Parathyroid adenoma (tissue), 2 donors: ENCODE results near the gene UTS2B.
"Not testable (repeated sequence)": the region's sequence is repeated elsewhere in the genome, so short reads cannot be mapped to it uniquely, and the experiment has no call there.

Source experiments
- H2AFZ ChIP-seq: fragments of 300-600 bp; sonication (generic); one replicate; pipeline ENCODE4 v1.7.0; 2017; ENCODE audit warnings: antibody characterized with exemption, mild to moderate bottlenecking
- H3K27ac ChIP-seq: fragments of 300-600 bp; sonication (generic); one replicate; pipeline ENCODE4 v1.7.0; 2017
- H3K27me3 ChIP-seq: fragments of 300-600 bp; sonication (generic); one replicate; pipeline ENCODE4 v1.7.0; 2017; ENCODE audit warnings: low read length; ENCODE audit not compliant: control insufficient read depth, insufficient read depth
- H3K36me3 ChIP-seq: fragments of 300-600 bp; sonication (generic); one replicate; pipeline ENCODE4 v1.7.0; 2017; ENCODE audit warnings: low read length; ENCODE audit not compliant: control insufficient read depth, insufficient read depth
- H3K4me1 ChIP-seq: fragments of 300-600 bp; sonication (generic); one replicate; pipeline ENCODE4 v1.7.0; 2017; ENCODE audit warnings: control low read depth
- H3K4me2 ChIP-seq: fragments of 300-600 bp; sonication (generic); one replicate; pipeline ENCODE4 v1.7.0; 2017; ENCODE audit warnings: low read length
- H3K4me3 ChIP-seq: fragments of 300-600 bp; sonication (generic); one replicate; pipeline ENCODE4 v1.7.0; 2017; ENCODE audit warnings: low read depth, low read length
- H3K79me2 ChIP-seq: fragments of 300-600 bp; sonication (generic); one replicate; pipeline ENCODE4 v1.7.0; 2017; ENCODE audit warnings: control low read depth
- H3K9ac ChIP-seq: fragments of 300-600 bp; sonication (generic); one replicate; pipeline ENCODE4 v1.7.0; 2017; ENCODE audit warnings: mild to moderate bottlenecking
- H3K9me3 ChIP-seq: fragments of 300-600 bp; sonication (generic); one replicate; pipeline ENCODE4 v1.7.0; 2017; ENCODE audit warnings: low read length; ENCODE audit not compliant: control insufficient read depth
- TF ChIP-seq, protein P1 (sequence below): fragments of 300-600 bp; sonication (generic); IDR thresholded peaks from one replicate; pipeline ENCODE4 v1.7.0; 2017; ENCODE audit warnings: antibody characterized with exemption, mild to moderate bottlenecking
- donor health status: primary hyperparathyroidism.

The UTS2B gene

GRCh38 chr3:191280111-191280510 lies 50.2 kb downstream of the UTS2B start:
- Histone ChIP-seq H3K27ac (no peak overlapping the region), H3K36me3 (no peaks in the 10 kb centered on the region), H3K79me2 (no peaks in the 10 kb centered on the region), H2AFZ (no peak overlapping the region), H3K9me3 (no peaks in the 10 kb centered on the region), H3K4me1 (no peaks in the 10 kb centered on the region), H3K9ac (no peak overlapping the region), H3K4me2 (no peak overlapping the region), H3K4me3 (no peak overlapping the region), H3K27me3 (no peaks in the 10 kb centered on the region)
- TF ChIP-seq, protein P1, sequence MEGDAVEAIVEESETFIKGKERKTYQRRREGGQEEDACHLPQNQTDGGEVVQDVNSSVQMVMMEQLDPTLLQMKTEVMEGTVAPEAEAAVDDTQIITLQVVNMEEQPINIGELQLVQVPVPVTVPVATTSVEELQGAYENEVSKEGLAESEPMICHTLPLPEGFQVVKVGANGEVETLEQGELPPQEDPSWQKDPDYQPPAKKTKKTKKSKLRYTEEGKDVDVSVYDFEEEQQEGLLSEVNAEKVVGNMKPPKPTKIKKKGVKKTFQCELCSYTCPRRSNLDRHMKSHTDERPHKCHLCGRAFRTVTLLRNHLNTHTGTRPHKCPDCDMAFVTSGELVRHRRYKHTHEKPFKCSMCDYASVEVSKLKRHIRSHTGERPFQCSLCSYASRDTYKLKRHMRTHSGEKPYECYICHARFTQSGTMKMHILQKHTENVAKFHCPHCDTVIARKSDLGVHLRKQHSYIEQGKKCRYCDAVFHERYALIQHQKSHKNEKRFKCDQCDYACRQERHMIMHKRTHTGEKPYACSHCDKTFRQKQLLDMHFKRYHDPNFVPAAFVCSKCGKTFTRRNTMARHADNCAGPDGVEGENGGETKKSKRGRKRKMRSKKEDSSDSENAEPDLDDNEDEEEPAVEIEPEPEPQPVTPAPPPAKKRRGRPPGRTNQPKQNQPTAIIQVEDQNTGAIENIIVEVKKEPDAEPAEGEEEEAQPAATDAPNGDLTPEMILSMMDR, result no peak

DNA sequence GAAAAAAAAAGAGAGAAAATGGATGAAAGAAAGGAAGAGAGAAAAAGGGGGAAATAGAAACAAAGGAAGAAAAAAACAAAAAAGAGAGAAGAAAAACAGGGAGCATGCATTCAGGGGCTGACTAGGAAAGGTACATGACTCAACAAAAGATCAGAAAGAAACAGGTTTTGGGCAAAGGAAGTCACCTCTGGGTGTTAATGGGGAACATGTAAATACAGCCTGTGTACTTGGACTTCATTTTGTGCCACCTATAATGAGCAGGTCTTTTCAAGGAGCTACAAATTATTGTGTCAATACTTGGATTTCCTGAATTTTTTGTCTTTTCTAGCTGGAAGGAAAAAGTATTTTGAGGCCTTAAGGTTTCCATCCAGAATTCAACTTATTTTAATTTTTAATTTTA lies 54.6 kb downstream of the UTS2B start:
- Histone ChIP-seq H3K36me3 (no peaks in the 10 kb centered on the region), H3K27me3 (no peaks in the 10 kb centered on the region), H2AFZ (no peak overlapping the region), H3K27ac (no peak overlapping the region), H3K9me3 (no peaks in the 10 kb centered on the region), H3K9ac (no peak overlapping the region), H3K4me1 (no peaks in the 10 kb centered on the region), H3K4me2 (no peak overlapping the region), H3K4me3 (no peak overlapping the region), H3K79me2 (no peaks in the 10 kb centered on the region)
- TF ChIP-seq, protein P1, result no peak

- not testable (repeated sequence) for H3K27ac ChIP-seq, H2AFZ ChIP-seq, H3K79me2 ChIP-seq, H3K4me3 ChIP-seq, H3K4me2 ChIP-seq, H3K27me3 ChIP-seq, H3K9me3 ChIP-seq, H3K4me1 ChIP-seq, H3K36me3 ChIP-seq, H3K9ac ChIP-seq
Measured at GRCh38 chr3:191275244-191275643, 55.1 kb downstream of the UTS2B start.

- TF ChIP-seq, protein P1, result no peak
- H3K27me3 ChIP-seq, result no peaks in the 10 kb centered on the region
- no peak overlapping the region for H2AFZ ChIP-seq
- H3K27ac ChIP-seq, result no peak overlapping the region
- H3K4me1 ChIP-seq, result no peaks in the 10 kb centered on the region
- H3K4me2 ChIP-seq, result no peak overlapping the region
- no peak overlapping the region for H3K4me3 ChIP-seq
- H3K79me2 ChIP-seq, result no peaks in the 10 kb centered on the region
- no peaks in the 10 kb centered on the region for H3K36me3 ChIP-seq
- H3K9me3 ChIP-seq, result no peaks in the 10 kb centered on the region
- no peak overlapping the region for H3K9ac ChIP-seq
Measured at GRCh38 chr3:191269289-191270085, 60.8 kb downstream of the UTS2B start.

DNA sequence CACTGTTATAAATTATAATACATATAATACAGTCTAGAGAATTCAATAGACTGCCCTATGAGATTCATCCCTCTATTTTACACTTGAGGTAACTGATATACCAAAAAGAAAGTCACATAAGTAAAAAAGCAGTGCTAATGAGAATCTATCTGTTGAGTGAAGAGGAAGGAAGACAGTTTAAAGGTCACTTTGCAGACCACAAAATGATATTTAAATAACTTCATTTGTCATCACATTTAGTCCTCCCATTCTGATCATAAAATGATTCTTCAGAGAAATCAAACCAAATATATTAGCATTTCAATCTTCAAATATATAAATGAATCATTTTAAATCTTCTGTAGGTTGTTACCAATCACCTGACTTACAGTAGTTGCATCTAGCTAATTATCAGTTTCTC lies 61.6 kb downstream of the UTS2B start:
- no peaks in the 10 kb centered on the region for H3K9me3 ChIP-seq
- no peaks in the 10 kb centered on the region for H3K27me3 ChIP-seq
- H3K36me3 ChIP-seq, result no peaks in the 10 kb centered on the region
- H3K4me2 ChIP-seq, result no peak overlapping the region
- no peak overlapping the region for H3K4me3 ChIP-seq
- H3K27ac ChIP-seq, result no peak overlapping the region
- H3K4me1 ChIP-seq, result no peaks in the 10 kb centered on the region
- no peak overlapping the region for H2AFZ ChIP-seq
- TF ChIP-seq, protein P1, result no peak
- no peaks in the 10 kb centered on the region for H3K79me2 ChIP-seq
- H3K9ac ChIP-seq, result no peak overlapping the region
